Stimulated activated CD4-positive, alpha-beta T cell treated with anti-CD3 and anti-CD28 coated beads, Interleukin-1b, Interleukin-23, amount 100 ng/mL, for 48 hours (primary cell): ENCODE data around the gene FSTL4.

Experiments
- DNase-seq: peaks from one replicate; pipeline ENCODE4 v3.0.0-alpha.2; 2020

Gene FSTL4

DNA sequence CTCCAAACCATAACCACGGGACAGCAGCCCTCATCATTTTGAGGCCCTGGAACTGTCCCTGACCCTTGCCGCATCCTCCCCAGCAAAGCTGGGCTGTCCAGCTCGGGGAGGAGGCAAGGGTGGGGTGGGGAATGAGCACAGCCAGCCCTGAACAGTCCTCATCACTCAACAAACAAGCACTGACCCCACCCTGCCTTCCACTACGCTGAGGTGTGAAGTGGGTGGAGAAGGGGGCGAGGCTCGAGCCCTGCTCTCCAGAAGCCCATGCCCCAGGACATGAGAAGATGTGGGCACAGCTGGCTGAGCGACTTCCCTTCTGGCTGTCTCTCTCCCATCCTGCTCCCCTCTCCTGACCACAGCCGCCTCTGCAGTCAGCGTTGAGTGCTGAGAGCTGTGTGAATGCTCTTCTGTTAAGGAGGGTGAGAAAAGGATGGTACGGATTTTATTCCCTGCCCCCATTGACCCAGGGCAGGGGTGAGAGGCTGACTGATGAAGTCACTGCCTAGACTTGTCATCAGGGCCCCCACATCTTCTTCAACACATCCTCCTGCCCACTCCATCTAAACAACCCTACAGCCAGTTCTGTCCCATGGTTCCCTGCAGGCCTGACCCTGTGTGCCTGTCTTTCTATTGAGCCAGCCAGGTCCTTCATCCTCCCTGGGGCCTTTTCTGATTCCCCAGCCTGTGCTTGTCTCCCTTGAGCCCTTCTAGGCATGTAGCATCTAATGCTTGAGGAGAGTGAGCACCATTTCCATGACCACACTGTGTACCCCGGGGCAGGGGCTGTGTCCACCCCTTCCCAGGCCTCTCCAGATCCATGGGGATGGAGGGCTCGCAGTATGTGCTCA, 276.0 kb downstream of the FSTL4 start:
- no peak for DNase-seq

DNA sequence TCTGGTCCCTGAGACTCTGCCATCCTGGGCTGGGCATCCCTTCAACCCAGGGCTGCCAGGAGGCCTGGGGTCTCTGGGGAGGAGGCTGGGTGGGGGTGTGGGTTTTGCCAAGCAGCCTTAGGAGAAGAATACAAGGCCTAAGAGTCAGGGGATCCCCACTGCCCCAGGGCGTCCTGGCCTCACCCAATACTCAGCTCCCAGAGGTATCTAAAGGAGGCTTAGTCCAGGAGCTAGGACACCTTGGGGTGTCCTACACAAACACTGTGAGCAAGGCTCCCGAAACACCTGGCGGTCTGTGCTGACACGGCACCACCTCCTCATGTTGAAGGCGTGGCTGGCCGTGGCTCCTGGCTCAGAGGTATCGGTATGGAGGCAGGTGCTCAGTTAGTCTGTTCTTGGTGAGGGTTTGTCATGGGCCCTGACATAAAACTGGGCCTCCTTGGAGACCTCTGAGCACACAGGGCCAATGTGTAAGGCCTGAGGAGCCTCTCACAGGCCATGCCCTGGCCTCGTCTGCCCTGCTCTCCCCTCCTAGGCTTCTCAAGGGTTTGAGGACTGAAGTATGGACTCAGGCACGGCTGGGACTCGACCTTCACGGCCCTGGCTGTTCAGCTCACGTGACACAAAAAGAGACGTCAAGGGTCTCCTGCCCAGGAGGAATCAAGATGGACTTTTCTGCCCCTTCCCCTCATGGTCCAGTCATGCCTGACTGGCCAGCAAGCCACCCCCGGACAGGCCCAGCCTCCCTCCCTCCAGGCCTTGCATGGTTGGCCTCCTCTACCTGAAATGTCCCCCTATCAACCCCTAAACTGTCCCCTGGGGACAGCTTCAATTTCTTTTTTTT, 277.3 kb downstream of the FSTL4 start:
- DNase-seq, result no peak

GRCh38 chr5:133333326-133334150, 278.8 kb downstream of the FSTL4 start:
- no peak for DNase-seq

DNA sequence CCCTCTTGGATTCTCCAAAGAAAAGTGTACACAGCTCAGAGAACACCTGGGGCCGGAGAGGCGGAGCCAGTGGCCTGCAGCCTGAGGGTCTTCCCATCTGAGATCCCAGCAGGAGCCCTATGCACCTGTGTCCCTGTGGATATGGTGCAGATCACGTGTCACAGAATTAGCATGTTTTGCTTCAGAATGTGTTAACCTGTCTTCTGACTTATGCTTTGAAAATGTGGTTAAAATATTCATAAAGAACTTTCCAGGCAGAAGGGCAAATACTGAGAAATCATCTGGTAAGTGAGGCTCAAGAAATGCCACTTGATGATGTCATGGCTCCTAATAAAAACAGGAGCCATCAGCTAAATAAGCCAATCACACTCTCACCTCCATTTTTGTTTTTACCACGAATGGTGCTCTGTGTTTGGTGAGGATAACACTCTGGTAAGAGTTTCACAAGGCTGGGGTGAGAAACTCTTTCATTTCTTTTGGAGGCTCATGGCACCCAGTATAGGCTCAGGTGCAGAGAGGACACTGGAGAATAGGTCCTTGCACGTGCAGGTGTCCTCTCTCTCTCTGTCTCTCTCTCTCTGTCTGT, 279.8 kb downstream of the FSTL4 start:
- DNase-seq, result no peak

DNA sequence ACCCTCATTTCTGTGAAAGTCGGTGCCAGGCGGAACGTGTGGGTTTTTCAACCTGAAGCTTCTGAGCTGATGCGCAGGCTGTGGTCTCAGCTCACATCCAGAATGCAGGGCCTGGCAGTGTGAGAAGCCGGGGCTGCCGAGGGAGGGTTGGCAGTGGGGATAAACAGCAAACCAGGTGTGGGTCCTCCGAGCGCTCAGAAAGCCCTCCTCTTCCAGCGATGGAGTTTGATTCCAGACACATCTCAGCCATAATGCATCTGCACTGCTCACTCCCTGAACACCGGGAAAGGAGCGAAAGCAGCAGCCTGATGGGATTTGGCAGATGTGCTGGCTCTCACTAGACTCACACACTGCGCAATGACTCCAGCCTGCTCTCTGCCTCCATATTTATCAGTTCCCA, 280.4 kb downstream of the FSTL4 start:
- no peak for DNase-seq

DNA sequence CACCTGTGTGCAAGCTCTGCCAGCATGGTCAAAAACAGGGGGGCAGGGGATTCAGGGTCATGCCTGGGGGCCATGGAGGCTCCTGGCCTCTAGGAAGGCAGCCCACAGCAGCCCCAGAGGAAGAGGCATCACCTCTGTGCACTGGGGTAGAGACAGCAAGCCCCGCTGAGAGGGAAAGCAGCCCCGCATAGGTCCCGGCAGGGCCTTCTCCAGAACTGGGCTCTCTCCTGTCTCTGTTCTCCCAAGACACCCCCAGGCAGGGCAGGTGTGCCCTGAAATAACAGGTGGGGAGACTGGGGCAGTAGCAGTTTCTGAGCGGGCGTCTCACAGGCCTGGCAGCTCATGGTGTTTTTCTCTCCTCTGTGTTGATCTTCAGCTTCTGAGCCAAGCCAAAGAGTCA, 281.4 kb downstream of the FSTL4 start:
- no peak for DNase-seq

DNA sequence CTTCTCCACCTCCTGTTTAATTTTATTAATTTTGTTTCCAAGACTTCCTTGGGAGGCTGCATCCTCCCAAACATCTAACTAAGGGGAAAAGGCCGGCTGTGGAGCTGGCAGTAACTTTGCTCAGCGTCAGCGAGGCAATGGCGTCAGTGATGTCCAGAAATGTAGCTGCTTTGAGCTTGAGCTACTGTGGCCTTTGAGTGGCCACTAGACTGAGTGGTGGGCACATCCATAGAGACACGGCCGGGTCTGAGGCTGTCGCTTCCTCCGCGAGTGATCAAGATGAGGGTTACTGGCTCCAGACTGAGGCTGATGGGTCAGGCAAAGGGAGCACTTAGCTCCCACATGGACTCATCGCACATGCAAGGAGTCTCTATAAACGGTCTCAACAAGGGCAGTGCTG, 283.5 kb downstream of the FSTL4 start:
- no peak for DNase-seq

DNA sequence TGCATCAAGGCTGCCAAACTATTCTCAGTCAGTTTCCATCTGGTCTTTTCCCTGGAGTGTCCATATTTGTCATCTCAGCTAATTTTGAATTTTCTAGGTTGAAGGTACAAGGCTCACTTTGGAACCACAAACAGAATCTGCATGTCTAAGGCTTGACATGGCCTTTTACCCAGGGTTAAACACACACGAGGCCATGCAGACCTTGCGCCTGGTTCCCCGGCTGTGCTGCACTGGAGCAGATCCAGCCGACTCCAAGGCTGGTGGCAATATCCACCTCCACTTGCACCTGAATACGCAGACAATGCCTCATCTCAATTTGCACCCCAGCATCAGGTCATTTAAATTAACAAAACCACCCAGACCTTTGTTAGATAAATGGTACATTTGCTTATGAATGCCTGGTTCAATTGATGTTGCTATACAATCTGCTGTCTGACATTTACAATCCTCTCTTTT, 284.4 kb downstream of the FSTL4 start:
- no peak for DNase-seq

DNA sequence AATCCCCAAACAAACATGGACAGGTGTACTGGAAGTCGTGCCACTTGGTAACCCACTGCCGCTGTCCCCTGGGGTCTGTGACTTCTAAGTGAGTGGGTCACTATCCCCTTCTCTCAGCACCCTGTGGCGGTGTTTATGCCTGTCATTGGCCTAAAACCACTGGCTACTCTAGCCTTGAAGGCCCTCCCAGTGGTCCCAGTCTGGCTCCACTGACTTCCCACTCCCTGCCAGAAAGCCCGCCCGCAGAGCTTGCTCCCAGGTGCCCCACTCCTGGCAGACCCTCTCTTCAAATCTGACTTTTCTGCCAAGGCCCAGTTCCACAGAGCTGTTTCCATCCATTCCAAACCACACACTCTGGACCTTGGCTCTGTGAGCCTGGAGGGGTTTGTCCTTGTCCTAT, 286.0 kb downstream of the FSTL4 start:
- DNase-seq, result no peak

GRCh38 chr5:133325864-133326263, 286.5 kb downstream of the FSTL4 start:
- DNase-seq, result no peak

DNA sequence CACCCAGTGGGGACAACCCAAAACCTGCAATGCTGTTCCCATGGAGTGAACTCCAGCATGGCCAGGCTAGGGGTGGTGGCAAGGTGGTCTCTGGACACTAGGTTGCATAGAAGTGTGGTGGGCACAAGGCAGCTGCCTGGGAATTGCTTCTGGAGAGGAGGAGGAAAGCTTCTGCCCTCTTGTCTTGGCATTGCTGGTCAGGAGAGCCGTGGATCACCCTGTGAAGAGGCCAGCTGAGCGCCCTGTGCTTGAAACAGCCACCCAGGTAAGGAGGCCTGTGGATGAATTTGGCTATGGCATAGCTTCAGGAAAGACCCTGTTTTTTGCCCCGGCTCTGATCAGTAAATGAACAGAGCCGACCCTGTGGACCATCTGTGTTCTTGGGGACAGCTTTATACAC, 287.4 kb downstream of the FSTL4 start:
- DNase-seq, result no peak

GRCh38 chr5:133323494-133324457, 288.6 kb downstream of the FSTL4 start:
- DNase-seq, result no peak

DNA sequence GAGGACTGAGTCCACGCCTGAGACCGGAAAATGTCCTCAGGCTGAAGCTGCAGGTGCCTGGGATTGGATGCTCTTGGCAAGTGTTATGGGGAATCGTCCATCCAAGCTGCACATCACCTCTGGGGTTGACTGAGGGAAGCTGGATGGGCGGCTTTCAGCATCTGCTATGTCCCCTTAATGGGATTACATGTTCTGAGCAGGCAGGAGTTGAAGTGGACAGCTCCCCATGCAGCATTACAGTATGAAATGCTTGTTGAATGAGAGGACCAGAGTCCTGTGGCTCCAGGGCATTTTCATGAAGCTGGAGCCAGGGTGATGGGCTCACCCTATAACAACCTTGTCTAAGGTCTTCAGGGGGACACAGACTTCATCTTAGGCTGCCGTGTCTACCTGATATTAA, 289.6 kb downstream of the FSTL4 start:
- DNase-seq, result no peak

GRCh38 chr5:133321833-133322420, 290.4 kb downstream of the FSTL4 start:
- DNase-seq, result peak; percentile 63

DNA sequence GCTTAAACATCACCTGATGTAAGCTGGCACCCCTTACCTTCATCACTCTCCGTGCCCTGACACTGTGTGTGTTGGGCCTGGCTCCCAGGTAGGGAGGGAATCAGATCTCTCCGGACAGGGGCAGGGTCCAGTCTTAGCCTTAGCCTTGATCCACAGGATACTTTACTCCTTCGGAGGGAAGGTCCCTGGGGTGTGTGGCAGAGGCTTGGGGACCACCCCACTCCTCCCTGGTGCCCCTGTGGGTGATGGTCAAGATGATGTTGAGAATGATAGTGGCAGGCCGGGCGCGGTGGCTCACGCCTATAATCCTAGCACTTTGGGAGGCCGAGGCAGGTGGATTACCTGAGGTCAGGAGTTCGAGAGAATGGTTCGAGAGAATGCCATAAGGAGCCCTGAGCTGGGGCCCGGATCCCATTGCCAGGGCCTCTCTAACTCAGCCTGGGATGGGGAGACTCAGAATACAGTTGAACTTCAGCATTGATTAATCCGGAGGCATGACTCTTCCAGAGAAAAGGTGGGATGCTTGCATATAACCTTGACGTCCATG, 291.0 kb downstream of the FSTL4 start:
- DNase-seq, result no peak

DNA sequence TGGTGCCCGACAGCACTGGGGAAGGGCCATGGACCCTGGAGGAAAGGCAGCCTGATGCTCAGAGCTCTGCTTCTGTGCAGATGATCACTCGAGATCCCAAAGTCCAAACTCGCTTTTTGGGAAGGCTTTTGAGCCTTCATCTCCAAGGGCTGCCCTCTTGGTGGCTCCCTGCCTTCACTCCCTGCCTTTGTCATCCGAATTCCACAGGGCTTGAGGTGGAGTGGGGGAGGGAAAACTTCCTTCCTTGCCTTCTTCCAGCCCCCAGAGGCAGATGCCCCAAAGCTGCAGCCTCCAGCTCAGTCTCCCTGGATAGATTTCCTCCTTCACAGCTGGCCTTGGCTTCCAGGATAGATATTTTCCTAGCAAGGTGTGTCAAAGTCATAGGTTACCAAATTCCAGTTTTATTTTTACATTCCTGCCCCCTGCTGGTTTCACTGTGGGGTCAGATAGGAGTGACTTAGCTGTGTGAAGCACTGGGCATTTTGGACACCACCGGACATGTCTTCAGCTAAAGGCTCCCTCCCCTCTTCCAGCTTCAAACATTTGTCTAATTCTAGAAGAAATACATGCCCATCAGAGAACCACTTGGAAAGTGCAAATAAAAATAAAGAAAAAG, 292.3 kb downstream of the FSTL4 start:
- DNase-seq, result no peak

DNA sequence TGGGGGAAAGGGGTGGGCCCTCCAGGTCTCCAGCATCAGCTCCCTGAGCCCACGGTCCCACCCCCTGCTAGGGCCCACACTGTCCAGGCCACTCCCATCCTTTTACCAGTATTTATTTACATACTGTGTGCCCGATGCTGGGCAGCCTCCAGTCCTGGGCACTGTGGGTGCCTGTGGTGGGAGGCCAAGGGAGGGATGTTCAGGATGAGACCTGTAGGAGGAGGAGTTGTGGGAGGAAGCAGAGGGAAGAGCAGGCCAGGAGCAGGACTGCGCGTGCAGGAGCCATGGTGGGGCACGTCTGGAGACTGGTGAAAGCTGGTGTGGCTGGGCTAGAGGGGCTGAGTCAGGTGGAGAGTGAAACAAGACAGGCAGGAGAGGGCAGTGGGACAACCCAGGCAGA, 293.1 kb downstream of the FSTL4 start:
- DNase-seq, result no peak

- no peak for DNase-seq
Measured at GRCh38 chr5:133317558-133317957, 294.8 kb downstream of the FSTL4 start.

- DNase-seq, result no peak
Measured at GRCh38 chr5:133316346-133317343, 295.7 kb downstream of the FSTL4 start.
